H1 (cell line): Measurements from ENCODE around the gene IDUA. TPM values are rescaled to one million over a fixed set of nuclear protein-coding genes. Genes with fewer than 3 reads are reported as not detected.

ENCODE experiments used
- CTCF ChIA-PET: fragments of 300-600 bp; sonication (Branson Sonifier 250); formaldehyde crosslinking; loops from one replicate; lab custom pipeline; 2021; ENCODE audit not compliant: partially characterized antibody; lab: Charles Lee
- POLR2A ChIA-PET: fragments of 300-600 bp; sonication (Branson Sonifier 250); formaldehyde crosslinking; loops from one replicate; lab custom pipeline; 2021; ENCODE audit warnings: inconsistent platforms; ENCODE audit not compliant: partially characterized antibody; lab: Charles Lee
- DNase-seq, 2 experiments: peaks; one replicate each; pipeline versions ENCODE4 v3.0.0 to v3.0.0-alpha.2; 2010 to 2022; ENCODE audit warnings: low spot score in 2 of 2, low read depth in 1 of 2, mixed read lengths in 1 of 2
- FAIRE-seq: peaks from 2 replicates; lab custom pipeline; 2011; peaks lifted over from hg19 to GRCh38; lab: Jason Lieb, UNC
- H2AFZ ChIP-seq: 2 replicates; pipeline ENCODE4 v1.8.1; 2012; ENCODE audit warnings: low read length, inconsistent platforms
- H2AK5ac ChIP-seq: 2 replicates; pipeline ENCODE4 v1.6.1; 2013; ENCODE audit warnings: low read depth, low read length
- H2BK120ac ChIP-seq: replicated peaks from 2 replicates; pipeline ENCODE3; 2013; ENCODE audit warnings: low read depth, low read length, inconsistent platforms
- H2BK12ac ChIP-seq: 2 replicates; pipeline ENCODE4 v1.6.1; 2013; ENCODE audit warnings: low read depth, low read length
- H2BK15ac ChIP-seq: 2 replicates; pipeline ENCODE4 v1.6.1; 2013; ENCODE audit warnings: low read length
- H2BK20ac ChIP-seq: 2 replicates; pipeline ENCODE4 v1.6.1; 2013; ENCODE audit warnings: low read length
- H2BK5ac ChIP-seq: 2 replicates; pipeline ENCODE4 v1.6.1; 2013; ENCODE audit warnings: low read depth, low read length
- H3K14ac ChIP-seq: 2 replicates; pipeline ENCODE4 v1.6.1; 2013; ENCODE audit warnings: inconsistent platforms; ENCODE audit not compliant: insufficient read length
- H3K18ac ChIP-seq: 2 replicates; pipeline ENCODE4 v1.6.1; 2013; ENCODE audit warnings: low read length; ENCODE audit errors: extremely low read depth
- H3K23ac ChIP-seq: 2 replicates; pipeline ENCODE4 v1.6.1; 2013; ENCODE audit warnings: inconsistent platforms; ENCODE audit not compliant: insufficient read length
- H3K23me2 ChIP-seq: 2 replicates; pipeline ENCODE4 v1.6.1; 2013; ENCODE audit warnings: low read depth, low read length
- H3K27ac ChIP-seq: 2 replicates; pipeline ENCODE4 v1.6.1; 2011; ENCODE audit warnings: low read depth, low read length, inconsistent platforms
- H3K27me3 ChIP-seq, 4 experiments: replicated peaks in 1 of 4; 1 replicate in 1 of 4; 2 replicates in 3 of 4; pipeline versions ENCODE4 v1.6.1 to v1.8.1; 2011 to 2013; ENCODE audit warnings: low read length in 3 of 4, mild to moderate bottlenecking in 3 of 4, inconsistent platforms in 2 of 4, mixed read lengths in 2 of 4, moderate library complexity in 1 of 4; ENCODE audit not compliant: control insufficient read depth in 3 of 4, insufficient read depth in 3 of 4; ENCODE audit errors: extremely low read depth in 1 of 4
- H3K36me3 ChIP-seq, 4 experiments: 2 replicates each; pipeline versions ENCODE4 v1.6.1 to v1.8.1; 2011 to 2013; ENCODE audit warnings: mild to moderate bottlenecking in 4 of 4, low read length in 3 of 4, moderate library complexity in 2 of 4, control low read depth in 1 of 4, inconsistent platforms in 1 of 4; ENCODE audit not compliant: insufficient read depth in 4 of 4, control insufficient read depth in 2 of 4
- H3K4ac ChIP-seq: replicated peaks from 2 replicates; pipeline ENCODE3; 2013; ENCODE audit warnings: low read length, low read depth, mixed read lengths, inconsistent platforms; ENCODE audit not compliant: insufficient read length
- H3K4me1 ChIP-seq, 4 experiments: replicated peaks in 1 of 4; 1 replicate in 1 of 4; 2 replicates in 3 of 4; pipeline versions ENCODE4 v1.6.1 to v1.8.1; 2011 to 2013; ENCODE audit warnings: low read length in 3 of 4, inconsistent platforms in 2 of 4, mixed read lengths in 1 of 4; ENCODE audit not compliant: insufficient read depth in 4 of 4, control insufficient read depth in 3 of 4
- H3K4me2 ChIP-seq, 2 experiments: 2 replicates each; pipeline versions ENCODE4 v1.6.1 to v1.8.1; 2011 to 2013; ENCODE audit warnings: low read depth in 2 of 2, low read length in 2 of 2, control low read depth in 1 of 2, inconsistent platforms in 1 of 2, mild to moderate bottlenecking in 1 of 2; ENCODE audit not compliant: insufficient read depth in 1 of 2
- H3K4me3 ChIP-seq, 4 experiments: fragments of 200-600, 300-600 bp in 1 of 4; sonication (generic), shearing (Covaris generic), sonication (Bioruptor Twin) in 1 of 4; 2 replicates each; pipeline versions ENCODE4 v1.5.1 to v1.8.1; 2011 to 2016; ENCODE audit warnings: low read length in 4 of 4, low read depth in 3 of 4, control low read depth in 2 of 4, inconsistent platforms in 2 of 4, mild to moderate bottlenecking in 2 of 4, mixed read lengths in 1 of 4, moderate library complexity in 1 of 4; ENCODE audit not compliant: insufficient read depth in 2 of 4; ENCODE audit errors: extremely low read depth in 1 of 4
- H3K56ac ChIP-seq: replicated peaks from 2 replicates; pipeline ENCODE3; 2013; ENCODE audit warnings: low read depth, mild to moderate bottlenecking, mixed read lengths, low read length, inconsistent platforms; ENCODE audit not compliant: insufficient read length
- H3K79me1 ChIP-seq: 2 replicates; pipeline ENCODE4 v1.6.1; 2013; ENCODE audit warnings: low read depth, low read length, control low read depth
- H3K79me2 ChIP-seq, 2 experiments: 2 replicates each; pipeline versions ENCODE4 v1.6.1 to v1.8.1; 2012 to 2013; ENCODE audit warnings: low read length in 2 of 2, mild to moderate bottlenecking in 2 of 2, inconsistent platforms in 1 of 2; ENCODE audit not compliant: insufficient read depth in 2 of 2, control insufficient read depth in 1 of 2
- H3K9ac ChIP-seq, 4 experiments: replicated peaks in 1 of 4; 1 replicate in 1 of 4; 2 replicates in 3 of 4; pipeline versions ENCODE4 v1.6.1 to v1.8.1; 2011 to 2013; ENCODE audit warnings: low read depth in 3 of 4, low read length in 3 of 4, control low read depth in 2 of 4, mild to moderate bottlenecking in 2 of 4, moderate library complexity in 2 of 4, inconsistent platforms in 1 of 4; ENCODE audit errors: extremely low read depth in 1 of 4
- H3K9me3 ChIP-seq, 2 experiments: 2 replicates each; pipeline versions ENCODE4 v1.6.1 to v1.8.1; 2012 to 2013; ENCODE audit warnings: mild to moderate bottlenecking in 2 of 2, moderate library complexity in 2 of 2, control low read depth in 1 of 2, inconsistent platforms in 1 of 2, low read depth in 1 of 2, low read length in 1 of 2, mixed read lengths in 1 of 2; ENCODE audit not compliant: insufficient read depth in 2 of 2
- H4K20me1 ChIP-seq, 2 experiments: replicated peaks in 1 of 2; 2 replicates each; pipeline versions ENCODE3 to v1.8.1; 2011 to 2013; ENCODE audit warnings: inconsistent platforms in 2 of 2, low read length in 2 of 2, mild to moderate bottlenecking in 1 of 2; ENCODE audit not compliant: insufficient read depth in 2 of 2, control insufficient read depth in 1 of 2
- H4K5ac ChIP-seq: 2 replicates; pipeline ENCODE4 v1.6.1; 2013; ENCODE audit warnings: low read length, low read depth, mixed read lengths, inconsistent platforms; ENCODE audit not compliant: insufficient read length
- H4K8ac ChIP-seq: 2 replicates; pipeline ENCODE4 v1.8.0; 2013; ENCODE audit warnings: mild to moderate bottlenecking, moderate library complexity, low read length, inconsistent platforms; ENCODE audit not compliant: insufficient read depth; ENCODE audit errors: extremely low read depth
- H4K91ac ChIP-seq: replicated peaks from 2 replicates; pipeline ENCODE3; 2013; ENCODE audit warnings: low read length, mixed read lengths, inconsistent platforms; ENCODE audit not compliant: insufficient read length
- BRCA1 ChIP-seq: IDR thresholded peaks from 2 replicates; pipeline ENCODE4 v1.6.1; 2012; ENCODE audit warnings: low read depth, low read length, improper control_type of control experiment
- CREB1 ChIP-seq: IDR thresholded peaks from 2 replicates; pipeline ENCODE4 v1.6.1; 2012; ENCODE audit warnings: inconsistent platforms
- EP300 ChIP-seq, 2 experiments: IDR thresholded peaks; 1 replicate in 1 of 2; 2 replicates in 1 of 2; pipeline ENCODE4 v1.6.1; 2011 to 2012; ENCODE audit warnings: low read depth in 2 of 2, low read length in 2 of 2, mild to moderate bottlenecking in 2 of 2, borderline replicate concordance in 1 of 2, inconsistent platforms in 1 of 2, moderate library complexity in 1 of 2
- HDAC2 ChIP-seq, 2 experiments: fragments of 300-600 bp in 1 of 2; sonication (generic) in 1 of 2; IDR thresholded peaks; 2 replicates each; pipeline ENCODE4 v1.6.1; 2011 to 2012; ENCODE audit warnings: low read depth in 2 of 2, low read length in 2 of 2, mild to moderate bottlenecking in 2 of 2, moderate library complexity in 2 of 2, borderline replicate concordance in 1 of 2, inconsistent platforms in 1 of 2
- MAFK ChIP-seq: IDR thresholded peaks from 2 replicates; pipeline ENCODE4 v1.6.1; 2012; ENCODE audit warnings: low read depth, mild to moderate bottlenecking, improper control_type of control experiment, low read length
- RBBP5 ChIP-seq: IDR thresholded peaks from 2 replicates; pipeline ENCODE4 v1.7.1; 2012; ENCODE audit warnings: low read depth, mild to moderate bottlenecking, inconsistent platforms, low read length, moderate library complexity, borderline replicate concordance
- RXRA ChIP-seq: IDR thresholded peaks from 2 replicates; pipeline ENCODE4 v1.6.1; 2011; ENCODE audit warnings: low read depth, mild to moderate bottlenecking, low read length, moderate library complexity; ENCODE audit not compliant: insufficient read depth
- TBP ChIP-seq: IDR thresholded peaks from 2 replicates; pipeline ENCODE4 v1.6.1; 2011; ENCODE audit warnings: low read depth, low read length, improper control_type of control experiment
- WGBS, 2 experiments: shearing (Covaris generic) in 1 of 2; methylation state at CpG; one replicate each; pipeline versions ENCODE4 v1.1.6 to v1.1.7; 2013 to 2015; ENCODE audit warnings: low lambda C conversion rate in 2 of 2, mixed read lengths in 2 of 2, inconsistent platforms in 1 of 2, low coverage in 1 of 2, missing lambda C conversion rate in 1 of 2; ENCODE audit not compliant: insufficient replicate concordance in 2 of 2, insufficient coverage in 1 of 2, insufficient read length in 1 of 2; ENCODE audit errors: extremely low coverage in 1 of 2, missing lambda C conversion rate in 1 of 2; 5-methylcytosine and 5-hydroxymethylcytosine counted together
- polyA plus RNA-seq, 7 experiments: library from polyadenylated mRNA; depleted of rRNA in 3 of 7; stranded (reverse) in 5 of 7; unstranded in 2 of 7; fragments of >200 nt in 5 of 7; fragments of 200-250 nt in 2 of 7; gene quantifications; 1 replicate in 5 of 7; 2 replicates in 1 of 7; 4 replicates in 1 of 7; pipeline versions ENCODE4 v1.2.1 to v1.2.3, GENCODE V29; 2011 to 2013; ENCODE audit warnings: missing spikeins in 2 of 7, mixed read lengths in 2 of 7
- total RNA-seq: library from RNA; stranded (reverse); fragmentation: NEBNext Ultra II Directional; extraction: Animal tissue kit (Norgen Biotek cat#: 25700); gene quantifications from 2 replicates; pipeline ENCODE4 v1.2.1, GENCODE V29; 2021
- TF ChIP-seq, protein P1 (sequence below): IDR thresholded peaks from 2 replicates; pipeline ENCODE4 v1.6.1; 2012; ENCODE audit warnings: low read length, inconsistent platforms

Gene IDUA
- total and polyA plus RNA-seq, 2 of the 8 experiments (the other 6 are each of a cell fraction or from before 2014, with no cell fraction given) = 2.8 to 4.8 TPM

DNA sequence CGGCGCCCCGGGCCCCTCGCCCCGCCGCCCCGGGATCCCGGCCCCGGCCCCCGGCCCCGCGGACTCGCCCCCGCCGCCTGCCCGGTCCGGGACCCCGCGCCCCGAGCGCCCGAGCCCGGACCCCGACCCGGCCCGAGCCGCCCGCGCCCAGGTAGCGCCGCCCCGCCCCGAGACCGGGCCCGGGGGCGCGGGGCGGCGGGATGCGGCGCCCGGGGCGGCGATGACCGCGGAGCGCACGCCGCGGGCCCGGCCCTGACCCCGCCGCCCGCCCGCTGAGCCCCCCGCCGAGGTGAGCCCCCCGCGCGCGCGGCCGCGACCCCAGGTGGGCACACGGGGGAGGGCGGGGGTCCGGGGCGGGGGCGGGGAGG, 24.8 kb downstream of the IDUA start:
- Histone ChIP-seq H3K4me1 (peaks cover 0 to 14% (median 10%) of the 10 kb centered on the region in 4 experiments; a peak in 6 of 7 replicates), H3K79me1 (peaks cover 2% of the 10 kb centered on the region; the same call in 1 of the 2 replicates), H2AK5ac (no peak overlapping the region), H3K18ac (no peak overlapping the region), H4K91ac (no peak overlapping the region), H2BK15ac (no peak overlapping the region)
- no peak for TF ChIP-seq RBBP5
- TF ChIP-seq BRCA1 = no peak
- TF ChIP-seq CREB1 = no peak
- TF ChIP-seq, protein P1, sequence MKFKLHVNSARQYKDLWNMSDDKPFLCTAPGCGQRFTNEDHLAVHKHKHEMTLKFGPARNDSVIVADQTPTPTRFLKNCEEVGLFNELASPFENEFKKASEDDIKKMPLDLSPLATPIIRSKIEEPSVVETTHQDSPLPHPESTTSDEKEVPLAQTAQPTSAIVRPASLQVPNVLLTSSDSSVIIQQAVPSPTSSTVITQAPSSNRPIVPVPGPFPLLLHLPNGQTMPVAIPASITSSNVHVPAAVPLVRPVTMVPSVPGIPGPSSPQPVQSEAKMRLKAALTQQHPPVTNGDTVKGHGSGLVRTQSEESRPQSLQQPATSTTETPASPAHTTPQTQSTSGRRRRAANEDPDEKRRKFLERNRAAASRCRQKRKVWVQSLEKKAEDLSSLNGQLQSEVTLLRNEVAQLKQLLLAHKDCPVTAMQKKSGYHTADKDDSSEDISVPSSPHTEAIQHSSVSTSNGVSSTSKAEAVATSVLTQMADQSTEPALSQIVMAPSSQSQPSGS = no peak
- no peak for TF ChIP-seq EP300 (IDR thresholded peaks at IDR 0.05; ENCODE audit: borderline replicate concordance in 1 of 2, low read depth in 2 of 2, low read length in 2 of 2)
- TF ChIP-seq RXRA = no peak
- no peak for TF ChIP-seq MAFK
- no peak for TF ChIP-seq TBP
- no peak for TF ChIP-seq HDAC2 (IDR thresholded peaks at IDR 0.05; ENCODE audit: borderline replicate concordance in 1 of 2, low read depth in 2 of 2, low read length in 2 of 2)
- TF ChIP-seq, all 59 proteins: peak for 0
- 0 out of 4 replicates have a peak overlapping the region, but pooled peaks of 1 of the 2 experiments have one; percentile 48 for H3K4me2 ChIP-seq
- FAIRE-seq (no peak), DNase-seq (no peak)
- H4K8ac ChIP-seq = no peak overlapping the region
- no peak overlapping the region for H3K56ac ChIP-seq
- H3K79me2 ChIP-seq = no peaks in the 10 kb centered on the region
- no peaks in the 10 kb centered on the region for H3K9me3 ChIP-seq
- H3K9ac ChIP-seq = no peak overlapping the region
- ChIA-PET CTCF (interaction anchor here (1.0 kb wide), 1 partner anchor 39 kb away, joined by 3 read pairs; no protein-coding TSS in a partner anchor), POLR2A (no interaction called here)
- H3K23ac ChIP-seq = no peak overlapping the region
- peaks cover 18% of the 10 kb centered on the region; the same call in 1 of the 2 replicates for H3K23me2 ChIP-seq
- H2BK20ac ChIP-seq = no peak overlapping the region
- no peak overlapping the region for H3K14ac ChIP-seq
- H3K4ac ChIP-seq = no peak overlapping the region
- H3K36me3 ChIP-seq = no peaks in the 10 kb centered on the region
- H4K20me1 ChIP-seq = peaks cover 3 to 20% of the 10 kb centered on the region in 2 experiments
- no peak overlapping the region for H2BK12ac ChIP-seq
- no peak overlapping the region for H4K5ac ChIP-seq
- H2BK120ac ChIP-seq = no peak overlapping the region
- peak overlapping the region in 1 of 4 experiments; percentile 36; a peak in 1 of 8 replicates for H3K4me3 ChIP-seq
- peaks cover 22 to 48% (median 42%) of the 10 kb centered on the region in 4 experiments for H3K27me3 ChIP-seq
- WGBS, 2 experiments = 3% methylated on average over 11 of the region's 69 CpGs; no CpG with 5 or more reads in 1 of the 2 experiments
- H2BK5ac ChIP-seq = no peak overlapping the region
- H2AFZ ChIP-seq = no peak overlapping the region
- H3K27ac ChIP-seq = no peak overlapping the region
